ENCODE results near the gene NF2.

DNA sequence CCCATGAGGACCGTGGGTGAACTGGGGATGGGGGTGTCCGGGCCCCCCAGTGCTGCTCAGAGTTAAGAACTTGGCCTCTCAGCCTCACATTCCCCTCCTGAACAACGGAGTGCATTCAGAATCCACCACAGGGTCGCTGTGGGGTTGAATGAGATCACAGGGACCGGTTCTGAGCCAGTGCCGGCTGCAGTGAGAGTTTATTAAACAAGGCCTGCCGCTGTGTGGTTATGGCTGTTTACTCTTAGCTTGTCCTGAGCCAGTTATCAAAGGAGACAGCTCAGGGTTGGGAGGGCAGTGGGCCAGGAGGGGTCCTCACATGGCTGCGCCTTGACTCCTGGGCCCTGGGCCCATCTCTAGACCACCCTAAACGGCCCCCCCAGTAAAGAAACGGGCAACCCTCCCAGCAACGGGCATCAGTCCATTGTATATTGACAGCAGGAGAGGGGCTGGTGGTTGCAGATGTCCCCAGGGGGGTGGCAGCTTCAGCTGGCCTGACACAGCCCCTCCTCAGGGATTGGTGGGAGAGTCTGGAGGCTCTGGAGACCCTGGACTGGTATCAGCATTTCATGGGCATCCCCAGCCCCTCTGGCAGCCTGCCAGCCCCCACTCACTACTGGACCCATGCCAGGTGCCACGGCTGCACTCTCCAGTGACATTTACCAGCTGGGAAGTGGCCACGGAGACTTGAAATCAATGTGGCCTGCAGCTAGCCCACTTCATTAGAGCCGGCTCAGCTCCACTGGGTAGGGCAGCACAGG, 101.3 kb downstream of the NF2 start:
- TF ChIP-seq CTCF (IDR thresholded peaks at IDR 0.05; ENCODE audit: low read depth, low read length): no peak
- no peak for TF ChIP-seq EZH2phosphoT487 (IDR thresholded peaks at IDR 0.05; ENCODE audit: low read depth)

Measured in OCI-LY3 (cell line).